GM23248 (cell line): ENCODE measurements around the gene LRFN2. TPM values are rescaled to one million over a fixed set of nuclear protein-coding genes. Genes with fewer than 3 reads are reported as not detected.

Experiments used
- DNase-seq: peaks from one replicate; pipeline ENCODE4 v3.0.0-alpha.2; 2015
- H2AFZ ChIP-seq: fragments of 200-600 bp; sonication (generic); 2 replicates; pipeline ENCODE4 v1.6.1; 2016; ENCODE audit warnings: antibody characterized with exemption
- H3F3A ChIP-seq: fragments of 200-600 bp; sonication (generic); 2 replicates; pipeline ENCODE4 v1.6.1; 2016; ENCODE audit warnings: mild to moderate bottlenecking, antibody characterized with exemption, mixed run types; ENCODE audit not compliant: insufficient read depth
- H3K27ac ChIP-seq: fragments of 200-600 bp; sonication (generic); 2 replicates; pipeline ENCODE4 v1.5.1; 2016; ENCODE audit warnings: mild to moderate bottlenecking
- H3K27me3 ChIP-seq: fragments of 200-600 bp; sonication (generic); replicated peaks from 2 replicates; pipeline ENCODE4 v1.6.1; 2016; ENCODE audit warnings: mild to moderate bottlenecking; ENCODE audit not compliant: insufficient read depth
- H3K36me3 ChIP-seq: fragments of 200-600 bp; sonication (generic); 2 replicates; pipeline ENCODE4 v1.6.1; 2016; ENCODE audit warnings: low read depth, mild to moderate bottlenecking
- H3K4me1 ChIP-seq: fragments of 200-600 bp; sonication (generic); 2 replicates; pipeline ENCODE4 v1.6.1; 2016; ENCODE audit warnings: mild to moderate bottlenecking; ENCODE audit not compliant: insufficient read depth
- H3K4me2 ChIP-seq: fragments of 200-600 bp; sonication (generic); one replicate; pipeline ENCODE4 v1.6.1; 2016; ENCODE audit warnings: mild to moderate bottlenecking; ENCODE audit not compliant: unreplicated experiment
- H3K4me3 ChIP-seq: fragments of 200-600 bp; sonication (generic); 2 replicates; pipeline ENCODE4 v1.5.1; 2016; ENCODE audit warnings: mild to moderate bottlenecking
- H3K79me2 ChIP-seq: fragments of 200-600 bp; sonication (generic); 2 replicates; pipeline ENCODE4 v1.6.1; 2016; ENCODE audit warnings: mild to moderate bottlenecking; ENCODE audit not compliant: insufficient read depth
- H3K9ac ChIP-seq: fragments of 200-600 bp; sonication (generic); 2 replicates; pipeline ENCODE4 v1.6.1; 2016; ENCODE audit warnings: mild to moderate bottlenecking
- H3K9me2 ChIP-seq: fragments of 200-600 bp; sonication (generic); 2 replicates; pipeline ENCODE4 v1.6.1; 2016; ENCODE audit warnings: mixed run types, mild to moderate bottlenecking, moderate library complexity; ENCODE audit not compliant: insufficient read depth
- H3K9me3 ChIP-seq: fragments of 200-600 bp; sonication (generic); one replicate; pipeline ENCODE4 v1.6.1; 2017; ENCODE audit warnings: low read depth
- H4K20me1 ChIP-seq: fragments of 200-600 bp; sonication (generic); 2 replicates; pipeline ENCODE4 v1.6.0; 2016; ENCODE audit not compliant: insufficient read depth
- EZH2 ChIP-seq: fragments of 200-600 bp; sonication (generic); IDR thresholded peaks from 2 replicates; pipeline ENCODE4 v1.6.1; 2018; ENCODE audit warnings: antibody characterized with exemption, mild to moderate bottlenecking; ENCODE audit not compliant: insufficient read depth, poor library complexity, severe bottlenecking
- EZH2phosphoT487 ChIP-seq: fragments of 200-600 bp; sonication (generic); IDR thresholded peaks from 2 replicates; pipeline ENCODE4 v1.6.1; 2018; ENCODE audit warnings: antibody characterized with exemption, moderate library complexity, mild to moderate bottlenecking, low read depth; ENCODE audit not compliant: insufficient read depth
- WGBS, 2 experiments: methylation state at CpG; one replicate each; pipeline ENCODE4 v1.1.6; 2015 to 2017; ENCODE audit warnings: low lambda C conversion rate in 2 of 2, low coverage in 1 of 2; ENCODE audit errors: missing lambda C conversion rate in 2 of 2; 5-methylcytosine and 5-hydroxymethylcytosine counted together
- in situ Hi-C: fragments of 300-500 bp; cut with MboI; formaldehyde crosslinking; loops from 2 replicates; pipeline ENCODE4 v1.15.0; 2020
- polyA plus RNA-seq: library from polyadenylated mRNA; unstranded; fragments of >200 nt; fragmentation: Nextera tagmentation; extraction: Ambion mirVana; gene quantifications from 2 replicates; pipeline ENCODE4 v1.2.1, GENCODE V29; 2016
- total RNA-seq: library from RNA; depleted of rRNA; stranded (reverse); fragments of >200 nt; shearing (Covaris generic); gene quantifications from 2 replicates; pipeline ENCODE4 v1.2.3, GENCODE V29; 2014

LRFN2 gene
- total and polyA plus RNA-seq, 2 experiments from 2014 or later = not detected

DNA sequence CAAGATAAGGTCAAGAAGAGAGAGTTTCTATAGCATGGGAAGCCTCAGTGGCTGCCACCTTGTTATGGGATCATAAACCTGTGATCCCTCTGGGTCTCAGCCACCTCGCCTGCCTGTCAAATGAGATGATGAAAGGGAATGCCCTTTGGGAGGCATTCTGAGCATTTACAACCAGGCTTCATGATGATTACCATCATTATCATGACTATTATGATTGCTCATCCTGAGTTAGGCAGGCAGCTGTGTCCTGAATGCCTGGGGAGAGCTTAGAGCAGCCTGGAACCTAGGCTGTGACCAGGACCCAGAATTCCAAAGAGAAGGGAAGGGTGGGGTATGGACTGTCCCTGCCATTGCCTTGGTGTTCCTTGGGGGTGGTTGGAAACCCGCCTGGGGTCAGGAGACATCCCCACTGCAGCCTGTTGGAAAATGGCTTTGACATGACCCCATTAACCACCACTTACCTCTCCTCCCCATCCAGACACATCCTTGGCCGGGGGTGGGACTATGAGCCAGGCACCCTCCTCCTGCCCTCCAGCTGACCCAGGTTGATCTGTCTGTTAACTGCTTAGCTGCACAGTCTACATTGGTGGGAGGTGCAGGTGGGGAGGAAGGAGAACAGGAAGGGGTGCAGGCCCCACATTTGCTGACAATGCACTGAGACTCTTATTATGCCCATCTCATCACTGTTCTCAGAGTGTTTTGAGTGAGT lies 51.9 kb downstream of the LRFN2 start:
- H3K9me3 ChIP-seq = no peaks in the 10 kb centered on the region
- no peaks in the 10 kb centered on the region for H3K4me1 ChIP-seq
- WGBS, 2 experiments = 35 to 41% methylated on average over 3 of the region's 3 CpGs
- H3K27me3 ChIP-seq = no peaks in the 10 kb centered on the region
- H2AFZ ChIP-seq = no peak overlapping the region
- H3K36me3 ChIP-seq = no peaks in the 10 kb centered on the region
- no peaks in the 10 kb centered on the region for H3K79me2 ChIP-seq
- H3K27ac ChIP-seq = no peak overlapping the region
- in situ Hi-C loops = no loop called here
- no peaks in the 10 kb centered on the region for H3F3A ChIP-seq
- H3K9me2 ChIP-seq = no peaks in the 10 kb centered on the region
- no peak overlapping the region for H3K4me3 ChIP-seq
- no peak overlapping the region for H3K4me2 ChIP-seq
- no peak overlapping the region for H3K9ac ChIP-seq
- DNase-seq = no peak
- no peaks in the 10 kb centered on the region for H4K20me1 ChIP-seq
- no peak for TF ChIP-seq EZH2phosphoT487
- no peak for TF ChIP-seq EZH2

DNA sequence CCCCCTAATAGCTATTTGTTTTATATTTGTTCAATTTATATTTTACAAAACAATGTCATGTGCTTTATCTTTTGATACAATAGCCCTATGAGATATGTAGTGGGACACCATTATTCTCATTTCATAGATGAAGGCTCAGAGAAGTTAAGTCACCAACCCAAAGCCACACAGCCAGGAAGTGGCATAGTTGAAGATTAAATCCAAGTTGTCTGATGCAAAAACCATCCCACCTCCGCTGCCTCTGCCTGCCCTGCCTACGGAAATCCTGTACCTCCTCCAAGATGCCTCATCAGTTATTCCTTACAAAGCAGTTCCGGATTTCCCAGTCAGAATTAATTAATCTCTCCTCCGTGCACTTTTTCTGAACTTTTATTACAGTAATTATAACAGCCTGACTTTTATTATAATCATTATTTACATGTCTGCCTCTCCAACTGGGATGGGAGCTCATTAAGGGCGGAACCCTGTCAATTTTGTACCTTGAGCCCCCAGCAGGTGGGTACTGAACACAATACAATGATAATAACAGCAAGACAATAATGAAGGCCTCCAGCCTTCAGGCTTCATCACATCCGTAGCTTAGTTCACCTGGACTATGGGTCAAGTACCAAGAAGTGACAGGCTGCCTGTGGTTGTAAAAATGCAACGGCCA lies 54.7 kb downstream of the LRFN2 start:
- Histone ChIP-seq H3K9me3 (no peaks in the 10 kb centered on the region), H3K4me1 (no peaks in the 10 kb centered on the region), H3K27ac (no peak overlapping the region), H2AFZ (no peak overlapping the region), H3K4me3 (no peak overlapping the region), H3F3A (no peaks in the 10 kb centered on the region), H3K79me2 (no peaks in the 10 kb centered on the region), H3K9me2 (no peaks in the 10 kb centered on the region), H3K4me2 (no peak overlapping the region), H3K36me3 (no peaks in the 10 kb centered on the region), H4K20me1 (no peaks in the 10 kb centered on the region), H3K27me3 (no peaks in the 10 kb centered on the region), H3K9ac (no peak overlapping the region)
- TF ChIP-seq EZH2phosphoT487 (no peak), EZH2 (no peak)
- 39 to 42% methylated on average over 7 of the region's 7 CpGs for WGBS, 2 experiments
- no peak for DNase-seq
- in situ Hi-C loops = no loop called here

- Histone ChIP-seq H3K9ac (no peak overlapping the region), H3K79me2 (no peaks in the 10 kb centered on the region), H3K27me3 (no peaks in the 10 kb centered on the region), H2AFZ (no peak overlapping the region), H3F3A (no peaks in the 10 kb centered on the region), H3K4me1 (no peaks in the 10 kb centered on the region), H3K9me2 (no peaks in the 10 kb centered on the region), H3K36me3 (no peaks in the 10 kb centered on the region), H3K4me3 (no peak overlapping the region), H3K27ac (no peak overlapping the region), H3K9me3 (no peaks in the 10 kb centered on the region), H4K20me1 (no peaks in the 10 kb centered on the region), H3K4me2 (no peak overlapping the region)
- DNase-seq = no peak
- no peak for TF ChIP-seq EZH2phosphoT487
- no peak for TF ChIP-seq EZH2
- WGBS, 2 experiments = 41 to 46% methylated on average over 5 of the region's 5 CpGs
- in situ Hi-C loops = no loop called here
These were observed 57.2 kb downstream of the LRFN2 start for GRCh38 chr6:40529919-40530318.

GRCh38 chr6:40529040-40529439 lies 58.1 kb downstream of the LRFN2 start:
- Histone ChIP-seq H3K4me3 (no peak overlapping the region), H3K27ac (no peak overlapping the region), H3K9me3 (no peaks in the 10 kb centered on the region), H3K27me3 (no peaks in the 10 kb centered on the region), H3F3A (no peaks in the 10 kb centered on the region), H3K4me1 (no peaks in the 10 kb centered on the region), H3K9ac (no peak overlapping the region), H3K9me2 (no peaks in the 10 kb centered on the region), H4K20me1 (no peaks in the 10 kb centered on the region), H2AFZ (no peak overlapping the region), H3K36me3 (no peaks in the 10 kb centered on the region), H3K79me2 (no peaks in the 10 kb centered on the region), H3K4me2 (no peak overlapping the region)
- no peak for DNase-seq
- no peak for TF ChIP-seq EZH2phosphoT487
- 36 to 41% methylated on average over 4 of the region's 4 CpGs for WGBS, 2 experiments
- in situ Hi-C loops = no loop called here
